ENCODE data around the gene NAAA.

- TF ChIP-seq CTCF (IDR thresholded peaks at IDR 0.05) (no peak), POLR2A (IDR thresholded peaks at IDR 0.05) (no peak)
Observed at GRCh38 chr4:75940692-75941253, at the start of gene NAAA.

Data from testis (tissue), 2 donors.